ENCODE data around the gene ASB10.

- TF ChIP-seq CTCF (IDR thresholded peaks at IDR 0.05) (no peak), CEBPB (IDR thresholded peaks at IDR 0.05) (no peak), POLR2A (IDR thresholded peaks at IDR 0.05; ENCODE audit: low read length) (no peak), POLR2AphosphoS2 (conservative IDR thresholded peaks at IDR 0.05; ENCODE audit: low read length) (no peak), ZFP36 (IDR thresholded peaks at IDR 0.05; ENCODE audit: borderline replicate concordance, partially characterized antibody) (no peak), NPAS2 (CRISPR knock-in tag; IDR thresholded peaks at IDR 0.05; ENCODE audit: borderline replicate concordance) (no peak), REST (IDR thresholded peaks at IDR 0.05) (no peak), USF2 (IDR thresholded peaks at IDR 0.05) (no peak), MAFK (IDR thresholded peaks at IDR 0.05; ENCODE audit: partially characterized antibody) (no peak), JUNB (IDR thresholded peaks at IDR 0.05) (no peak)
Observed at GRCh38 chr7:151126491-151127137, 60.4 kb downstream of the ASB10 start.

Measured in A549 (cell line).